Vagina (tissue), 2 donors: ENCODE results near the gene HINT3. TPM values are rescaled to one million over a fixed set of nuclear protein-coding genes. Genes with fewer than 3 reads are reported as not detected.

Source experiments
- DNase-seq, 2 donors: peaks; one replicate each; pipeline ENCODE4 v3.0.0-alpha.2; 2017; ENCODE audit errors: extremely low spot score in 2 of 2
- H3K27ac ChIP-seq: fragments of 200-600 bp; sonication (generic); one replicate; pipeline ENCODE4 v1.5.1; 2019
- H3K27me3 ChIP-seq: fragments of 200-600 bp; sonication (generic); one replicate; pipeline ENCODE4 v1.5.1; 2019
- H3K36me3 ChIP-seq, 2 donors: fragments of 200-600 bp; sonication (generic); one replicate each; pipeline ENCODE4 v1.5.1; 2017 to 2019
- H3K4me1 ChIP-seq: fragments of 200-600 bp; sonication (generic); one replicate; pipeline ENCODE4 v1.5.1; 2019
- H3K4me3 ChIP-seq, 2 donors: fragments of 200-600 bp; sonication (generic); 1 replicate in 1 of 2; 2 replicates in 1 of 2; pipeline ENCODE4 v1.5.1; 2016 to 2019
- H3K9me3 ChIP-seq: fragments of 200-600 bp; sonication (generic); one replicate; pipeline ENCODE4 v1.5.1; 2019
- POLR2A ChIP-seq, 2 donors: fragments of 450-650 bp; IDR thresholded peaks; one replicate each; pipeline ENCODE4 v1.6.1; 2017; ENCODE audit warnings: antibody characterized with exemption in 2 of 2, mild to moderate bottlenecking in 2 of 2, moderate library complexity in 2 of 2
- POLR2AphosphoS5 ChIP-seq, 2 donors: sonication (generic); formaldehyde crosslinking; IDR thresholded peaks; one replicate each; pipeline ENCODE4 v1.9.0; 2017; ENCODE audit warnings: antibody characterized with exemption in 2 of 2, mild to moderate bottlenecking in 2 of 2, low read depth in 1 of 2; ENCODE audit not compliant: insufficient read depth in 1 of 2
- intact Hi-C: fragments of 100-400 bp; cut with DNase I; formaldehyde crosslinking; loops from one replicate; pipeline ENCODE4 v1.15.1; 2023
- total RNA-seq: library from RNA; depleted of rRNA; stranded (reverse); fragments of >200 nt; gene quantifications from one replicate; pipeline ENCODE4 v1.2.3, GENCODE V29; 2016
- TF ChIP-seq, protein P1 (sequence below), 3 experiments: fragments of 450-650 bp in 2 of 3; fragments of 200-600 bp in 1 of 3; sonication (generic) in 1 of 3; IDR thresholded peaks; one replicate each; pipeline ENCODE4 v1.5.1; 2017 to 2019; ENCODE audit warnings: antibody characterized with exemption in 3 of 3, mild to moderate bottlenecking in 2 of 3, moderate library complexity in 2 of 3

The HINT3 gene
- total RNA-seq, 1 donor from 2014 or later = 18.4 TPM

DNA sequence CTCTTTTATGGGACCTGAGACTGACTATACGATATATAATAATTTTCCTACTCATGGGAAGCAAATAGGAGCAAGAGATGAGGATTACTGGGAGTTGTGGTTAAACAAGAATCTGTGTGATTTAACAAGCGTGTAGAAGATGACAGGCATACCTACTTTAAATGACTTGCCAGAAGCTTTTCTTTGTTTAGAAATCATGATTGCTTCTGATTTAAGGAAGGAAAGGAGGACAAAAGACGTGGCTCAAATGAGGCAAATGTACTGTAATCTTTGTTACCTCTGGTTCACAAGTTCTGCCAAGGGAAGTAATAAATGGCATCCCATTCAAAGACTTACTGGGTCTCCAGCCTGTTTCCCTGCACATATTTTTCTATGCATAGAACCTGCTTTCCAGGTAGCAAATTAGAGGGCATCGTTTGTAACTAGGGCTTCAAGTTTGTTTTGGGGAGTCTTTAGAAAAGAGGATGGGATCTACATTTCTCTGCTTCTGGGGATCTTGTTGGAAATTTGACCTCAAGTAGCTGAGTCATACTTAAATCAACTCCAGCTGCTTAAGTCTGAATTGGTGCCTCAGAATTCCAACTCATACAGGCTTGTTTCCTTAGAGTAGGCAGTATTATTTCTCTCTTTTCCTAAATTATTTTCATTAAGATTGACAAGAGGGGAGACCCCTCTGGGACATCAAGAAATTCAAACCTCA, 26.8 kb downstream of the HINT3 start:
- H3K27me3 ChIP-seq = no peaks in the 10 kb centered on the region
- intact Hi-C loops = no loop called here
- H3K4me1 ChIP-seq = peaks cover 18% of the 10 kb centered on the region
- H3K27ac ChIP-seq = no peak overlapping the region
- no peak for DNase-seq
- H3K4me3 ChIP-seq = no peak overlapping the region
- H3K36me3 ChIP-seq = no peaks in the 10 kb centered on the region
- no peaks in the 10 kb centered on the region for H3K9me3 ChIP-seq
- no peak for TF ChIP-seq POLR2AphosphoS5 (IDR thresholded peaks at IDR 0.05; ENCODE audit: insufficient read depth in 1 of 2, low read depth in 1 of 2)
- TF ChIP-seq POLR2A (IDR thresholded peaks at IDR 0.05) = no peak
- TF ChIP-seq, protein P1, sequence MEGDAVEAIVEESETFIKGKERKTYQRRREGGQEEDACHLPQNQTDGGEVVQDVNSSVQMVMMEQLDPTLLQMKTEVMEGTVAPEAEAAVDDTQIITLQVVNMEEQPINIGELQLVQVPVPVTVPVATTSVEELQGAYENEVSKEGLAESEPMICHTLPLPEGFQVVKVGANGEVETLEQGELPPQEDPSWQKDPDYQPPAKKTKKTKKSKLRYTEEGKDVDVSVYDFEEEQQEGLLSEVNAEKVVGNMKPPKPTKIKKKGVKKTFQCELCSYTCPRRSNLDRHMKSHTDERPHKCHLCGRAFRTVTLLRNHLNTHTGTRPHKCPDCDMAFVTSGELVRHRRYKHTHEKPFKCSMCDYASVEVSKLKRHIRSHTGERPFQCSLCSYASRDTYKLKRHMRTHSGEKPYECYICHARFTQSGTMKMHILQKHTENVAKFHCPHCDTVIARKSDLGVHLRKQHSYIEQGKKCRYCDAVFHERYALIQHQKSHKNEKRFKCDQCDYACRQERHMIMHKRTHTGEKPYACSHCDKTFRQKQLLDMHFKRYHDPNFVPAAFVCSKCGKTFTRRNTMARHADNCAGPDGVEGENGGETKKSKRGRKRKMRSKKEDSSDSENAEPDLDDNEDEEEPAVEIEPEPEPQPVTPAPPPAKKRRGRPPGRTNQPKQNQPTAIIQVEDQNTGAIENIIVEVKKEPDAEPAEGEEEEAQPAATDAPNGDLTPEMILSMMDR (IDR thresholded peaks at IDR 0.05) = no peak

GRCh38 chr6:125984311-125984710, 27.7 kb downstream of the HINT3 start:
- no peak for DNase-seq
- no peak for TF ChIP-seq POLR2A (IDR thresholded peaks at IDR 0.05)
- no peak for TF ChIP-seq POLR2AphosphoS5 (IDR thresholded peaks at IDR 0.05; ENCODE audit: insufficient read depth in 1 of 2, low read depth in 1 of 2)
- TF ChIP-seq, protein P1 (IDR thresholded peaks at IDR 0.05) = no peak
- H3K4me3 ChIP-seq = no peak overlapping the region
- H3K27ac ChIP-seq = no peak overlapping the region
- no peaks in the 10 kb centered on the region for H3K9me3 ChIP-seq
- no peaks in the 10 kb centered on the region for H3K36me3 ChIP-seq
- H3K4me1 ChIP-seq = peaks cover 18% of the 10 kb centered on the region
- no peaks in the 10 kb centered on the region for H3K27me3 ChIP-seq
- intact Hi-C loops = no loop called here

DNA sequence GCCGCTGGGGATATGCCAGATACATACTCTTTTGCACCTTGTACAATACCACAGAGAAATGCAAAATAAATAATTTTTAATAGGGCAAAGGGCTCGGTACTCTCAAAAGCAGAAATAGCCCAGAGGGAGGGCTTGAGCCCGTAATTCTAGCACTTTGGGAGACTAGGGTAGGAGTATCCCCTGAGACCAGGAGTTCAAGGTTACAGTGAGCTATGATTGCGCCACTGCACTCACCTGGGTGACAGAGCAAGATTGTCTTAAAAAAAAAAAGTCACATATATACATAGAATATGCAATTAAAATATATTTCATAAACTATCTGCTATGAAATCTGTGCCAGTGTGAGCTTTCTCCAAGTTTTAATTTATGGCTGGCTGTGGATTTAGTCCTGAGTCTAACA, 29.0 kb downstream of the HINT3 start:
- H3K27ac ChIP-seq = no peak overlapping the region
- intact Hi-C loops = no loop called here
- H3K4me1 ChIP-seq = peaks cover 18% of the 10 kb centered on the region
- DNase-seq = no peak
- H3K36me3 ChIP-seq = no peaks in the 10 kb centered on the region
- peak overlapping the region; percentile 72 to 82 for H3K4me3 ChIP-seq
- no peak for TF ChIP-seq POLR2A (IDR thresholded peaks at IDR 0.05)
- TF ChIP-seq, protein P1 (IDR thresholded peaks at IDR 0.05) = no peak
- TF ChIP-seq POLR2AphosphoS5 (IDR thresholded peaks at IDR 0.05; ENCODE audit: insufficient read depth in 1 of 2, low read depth in 1 of 2) = no peak
- H3K27me3 ChIP-seq = no peaks in the 10 kb centered on the region
- no peaks in the 10 kb centered on the region for H3K9me3 ChIP-seq

DNA sequence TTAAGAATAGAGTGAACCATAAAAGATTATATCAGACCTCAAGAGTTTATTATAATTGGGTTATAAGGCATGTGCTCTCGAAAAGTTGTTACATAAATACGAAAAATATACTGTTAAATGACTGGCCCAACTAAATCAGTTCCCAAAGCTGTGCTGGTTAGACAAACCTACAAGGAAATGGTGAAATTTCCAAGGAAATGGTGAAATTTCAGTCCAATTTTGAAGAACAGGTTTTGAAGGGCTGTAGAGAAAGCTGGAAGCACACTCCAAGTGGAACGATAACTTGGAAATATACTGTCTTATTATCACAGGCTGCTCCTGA, 29.4 kb downstream of the HINT3 start:
- Histone ChIP-seq H3K9me3 (no peaks in the 10 kb centered on the region), H3K4me1 (peaks cover 18% of the 10 kb centered on the region), H3K27ac (peak overlapping the region; percentile 80), H3K27me3 (no peaks in the 10 kb centered on the region), H3K4me3 (peak overlapping the region; percentile 72 to 82), H3K36me3 (no peaks in the 10 kb centered on the region)
- no peak for DNase-seq
- intact Hi-C loops = no loop called here
- no peak for TF ChIP-seq POLR2AphosphoS5 (IDR thresholded peaks at IDR 0.05; ENCODE audit: insufficient read depth in 1 of 2, low read depth in 1 of 2)
- TF ChIP-seq, protein P1 (IDR thresholded peaks at IDR 0.05) = no peak
- TF ChIP-seq POLR2A (IDR thresholded peaks at IDR 0.05) = no peak

DNA sequence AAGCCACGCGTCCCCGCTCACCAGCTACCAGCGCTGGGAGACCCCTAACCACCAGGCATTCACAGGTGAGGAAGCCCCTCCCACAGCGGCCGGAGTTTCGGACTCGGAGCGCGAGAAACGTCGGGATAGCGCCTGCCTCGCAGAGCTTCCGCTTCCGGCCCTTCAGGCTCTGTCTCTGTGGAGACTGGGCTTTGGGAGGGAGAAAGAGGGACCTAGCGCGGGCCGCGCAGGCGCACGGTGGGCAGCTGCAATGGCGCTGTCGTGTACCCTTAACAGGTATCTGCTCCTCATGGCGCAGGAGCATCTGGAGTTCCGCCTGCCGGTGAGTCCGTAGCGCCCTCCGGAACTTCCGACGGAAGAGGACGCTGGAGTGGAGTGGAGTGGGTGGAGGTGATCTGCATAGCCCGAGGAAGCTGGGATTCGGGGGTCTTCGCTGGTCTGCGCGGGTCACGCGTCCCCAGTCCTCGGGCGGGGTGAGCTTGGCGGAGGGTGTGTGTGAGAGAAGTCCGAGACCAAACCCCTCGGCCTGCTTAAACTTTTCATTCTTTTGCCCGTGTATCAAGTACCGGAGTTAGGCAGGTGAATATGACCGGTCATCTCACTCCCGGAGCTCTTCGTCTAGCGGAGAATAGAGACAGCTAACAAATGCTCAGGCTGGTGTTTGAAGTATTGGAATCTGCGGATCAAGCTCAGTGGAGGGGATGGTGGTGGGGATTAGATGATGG, 29.9 kb downstream of the HINT3 start, which contains the start of gene TRMT11:
TSS of gene TRMT11 (plus strand) at position 240 of the 725 bp plus-strand sequence. CDS start at position 251, 11 bp downstream.
- intact Hi-C loops = no loop called here
- peaks cover 20% of the 10 kb centered on the region for H3K4me1 ChIP-seq

More for the DNA sequence above, 29.9 kb downstream of the HINT3 start, which contains the start of gene TRMT11:
- DNase-seq = peak in 1 of 2 donors; percentile 90
- TF ChIP-seq POLR2A (IDR thresholded peaks at IDR 0.05) (peak in 1 of 2 donors; percentile 57), POLR2AphosphoS5 (IDR thresholded peaks at IDR 0.05; ENCODE audit: insufficient read depth in 1 of 2, low read depth in 1 of 2) (peak; percentile 82 to 85)
- TF ChIP-seq, protein P1 (IDR thresholded peaks at IDR 0.05) = no peak
- H3K36me3 ChIP-seq = no peaks in the 10 kb centered on the region
- H3K27me3 ChIP-seq = no peaks in the 10 kb centered on the region
- H3K4me3 ChIP-seq = peak within 1 kb of the TSS; percentile 72 to 82
- no peaks in the 10 kb centered on the region for H3K9me3 ChIP-seq
- peak within 1 kb of the TSS; percentile 80 for H3K27ac ChIP-seq
